Measurements from ENCODE around the gene TRAPPC1.
A peak's percentile ranks its signal among the peaks of the same experiment; 100 is the strongest.

Gene TRAPPC1

DNA sequence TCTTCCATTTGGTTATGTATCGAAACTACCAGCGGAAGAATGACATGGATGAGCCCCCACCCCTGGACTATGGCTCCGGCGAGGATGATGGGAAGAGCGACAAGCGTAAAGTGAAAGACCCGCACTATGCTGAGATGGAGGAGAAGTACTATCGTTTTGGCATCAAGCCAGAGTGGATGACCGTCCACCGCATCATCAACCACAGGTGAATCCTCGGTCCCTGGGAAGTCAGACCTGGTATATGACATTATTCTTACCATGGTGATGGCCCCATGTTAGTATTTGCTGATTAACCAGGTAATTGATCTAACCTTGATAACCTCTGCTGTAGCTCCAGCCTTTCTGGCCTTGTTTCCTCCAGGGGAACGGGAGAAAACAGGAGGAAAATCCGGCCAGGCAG is 34.7 kb downstream of the TRAPPC1 start:
- DNase-seq: no peak

DNA sequence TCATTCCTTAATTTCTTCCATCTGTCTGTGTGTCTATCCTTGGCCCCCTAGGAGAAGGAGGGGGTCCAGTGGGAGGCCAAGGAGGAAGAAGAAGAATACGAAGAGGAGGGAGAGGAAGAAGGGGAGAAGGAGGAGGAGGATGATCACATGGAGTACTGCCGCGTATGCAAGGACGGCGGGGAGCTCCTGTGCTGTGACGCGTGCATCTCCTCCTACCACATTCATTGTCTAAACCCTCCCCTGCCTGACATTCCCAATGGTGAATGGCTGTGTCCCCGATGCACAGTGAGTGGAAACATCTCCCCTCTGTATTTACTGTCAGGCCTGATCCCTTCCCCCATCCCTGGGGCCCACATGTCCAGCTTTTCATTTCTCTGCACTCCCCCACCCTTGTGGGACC is 36.9 kb downstream of the TRAPPC1 start:
- no peak for DNase-seq

DNA sequence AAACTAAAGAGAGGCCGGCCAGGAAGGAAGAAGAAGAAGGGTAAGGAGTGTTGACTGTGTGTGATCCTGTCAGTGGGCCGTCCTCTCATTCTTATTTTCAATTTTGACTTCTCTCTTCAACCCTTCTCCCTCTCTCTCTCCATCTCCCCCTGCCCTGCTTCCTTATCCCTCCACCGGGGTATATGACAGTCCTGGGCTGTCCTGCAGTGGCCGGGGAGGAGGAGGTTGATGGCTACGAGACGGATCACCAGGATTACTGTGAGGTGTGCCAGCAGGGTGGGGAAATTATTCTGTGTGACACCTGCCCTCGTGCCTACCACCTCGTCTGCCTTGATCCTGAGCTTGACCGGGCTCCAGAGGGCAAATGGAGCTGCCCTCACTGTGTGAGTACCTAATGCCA is 37.5 kb downstream of the TRAPPC1 start:
- no peak for DNase-seq

DNA sequence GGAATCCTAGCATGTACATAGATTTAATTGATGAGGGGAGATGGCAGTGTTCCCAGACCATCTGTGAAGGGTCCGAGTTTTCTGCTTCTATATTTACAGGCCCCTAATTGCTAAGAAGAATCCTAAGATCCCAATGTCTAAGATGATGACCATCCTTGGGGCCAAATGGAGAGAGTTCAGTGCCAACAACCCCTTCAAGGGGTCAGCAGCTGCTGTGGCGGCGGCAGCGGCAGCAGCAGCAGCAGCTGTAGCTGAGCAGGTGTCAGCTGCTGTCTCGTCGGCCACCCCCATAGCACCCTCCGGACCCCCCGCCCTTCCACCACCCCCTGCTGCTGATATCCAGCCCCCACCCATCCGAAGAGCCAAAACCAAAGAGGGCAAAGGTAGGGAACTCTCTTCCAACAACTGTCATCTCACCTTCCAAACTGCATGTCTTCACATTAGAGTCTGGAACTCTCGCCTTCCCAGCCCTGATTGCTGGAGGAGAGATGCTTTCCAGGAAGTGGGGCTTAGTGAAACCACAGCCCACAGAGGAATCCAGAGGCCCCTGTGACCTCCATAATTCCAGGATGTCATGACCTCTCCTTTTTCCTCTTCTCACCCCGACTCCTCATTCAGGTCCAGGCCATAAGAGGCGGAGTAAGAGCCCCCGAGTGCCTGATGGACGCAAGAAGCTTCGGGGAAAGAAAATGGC is 38.4 kb downstream of the TRAPPC1 start:
- no peak for DNase-seq

DNA sequence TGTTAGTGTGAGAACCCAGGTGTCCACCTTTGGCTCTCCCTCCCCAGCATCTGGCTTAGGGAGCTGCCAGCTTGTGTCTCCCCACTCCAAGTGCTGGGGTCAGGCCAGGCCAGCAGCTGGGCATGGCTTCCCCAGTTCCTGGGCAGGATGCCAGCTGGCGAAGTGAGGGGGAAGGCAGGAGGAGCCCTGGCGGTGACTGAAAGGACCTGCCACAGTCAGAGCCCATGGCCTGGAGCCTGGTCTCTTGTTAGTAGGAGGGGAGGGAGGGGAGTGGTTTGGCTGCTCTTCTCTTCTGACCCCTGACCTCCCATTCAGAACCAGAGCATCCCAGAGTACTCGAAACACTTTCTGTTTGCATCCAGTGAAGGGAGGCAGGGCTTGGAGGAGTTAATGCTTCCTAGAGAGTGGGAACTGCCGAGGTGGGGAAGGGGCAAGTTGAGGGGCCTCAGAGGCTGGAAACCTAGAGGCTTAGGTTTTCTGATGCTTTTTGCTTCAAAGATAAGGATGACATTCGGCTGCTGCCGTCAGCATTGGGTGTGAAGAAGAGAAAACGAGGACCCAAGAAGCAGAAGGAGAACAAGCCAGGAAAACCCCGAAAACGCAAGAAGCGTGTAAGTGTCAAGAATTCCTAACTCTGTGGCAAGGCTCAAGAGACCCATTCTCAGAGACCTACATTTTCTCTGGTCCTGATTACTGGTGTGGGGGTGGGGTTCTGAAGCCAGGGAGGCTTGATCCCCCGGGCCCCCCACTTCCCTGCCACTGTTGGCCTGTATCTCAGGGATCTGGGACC is 42.4 kb downstream of the TRAPPC1 start:
- DNase-seq: peak; percentile 97

DNA sequence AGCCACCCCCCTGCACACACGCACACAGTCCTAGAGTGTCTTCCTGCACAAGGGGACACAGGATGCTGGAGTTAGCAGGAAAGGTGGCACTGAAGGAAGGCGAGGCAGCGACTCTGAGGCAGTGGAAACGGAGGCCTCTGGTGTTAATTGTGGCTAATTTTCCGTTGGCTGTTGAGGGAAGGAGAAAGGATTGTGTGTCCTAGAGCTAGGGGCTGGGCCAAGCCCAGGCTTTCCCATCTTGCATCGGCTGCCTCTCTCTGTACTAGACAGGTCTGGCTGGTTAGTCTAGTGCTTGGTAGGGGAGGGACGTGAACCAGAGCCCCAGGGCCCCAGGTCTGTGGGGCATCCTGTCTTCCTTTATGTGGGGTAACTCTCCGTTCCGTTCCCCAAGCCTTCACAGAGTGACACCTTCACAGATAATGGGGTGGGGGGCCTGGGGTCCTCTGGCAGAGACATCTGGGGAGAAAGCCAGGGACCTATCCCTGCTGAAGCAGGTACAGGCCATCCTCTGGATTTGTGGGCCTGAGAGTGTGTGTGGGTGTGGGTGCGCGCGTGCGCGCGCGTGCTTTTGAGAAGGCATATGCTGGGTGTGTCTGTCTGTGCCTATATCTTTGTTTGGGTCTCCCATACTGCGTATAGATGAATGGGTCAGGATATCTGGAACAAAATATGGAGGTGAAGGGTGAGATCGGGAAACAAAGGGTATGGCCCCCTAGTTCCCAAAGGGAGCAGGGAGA is 43.4 kb downstream of the TRAPPC1 start, which contains the start of gene CHD3:
TSS of gene CHD3 (plus strand) at position 606 of the 737 bp plus-strand sequence. CDS start 212 bp downstream, outside the sequence.
- peak; percentile 30 for DNase-seq

DNA sequence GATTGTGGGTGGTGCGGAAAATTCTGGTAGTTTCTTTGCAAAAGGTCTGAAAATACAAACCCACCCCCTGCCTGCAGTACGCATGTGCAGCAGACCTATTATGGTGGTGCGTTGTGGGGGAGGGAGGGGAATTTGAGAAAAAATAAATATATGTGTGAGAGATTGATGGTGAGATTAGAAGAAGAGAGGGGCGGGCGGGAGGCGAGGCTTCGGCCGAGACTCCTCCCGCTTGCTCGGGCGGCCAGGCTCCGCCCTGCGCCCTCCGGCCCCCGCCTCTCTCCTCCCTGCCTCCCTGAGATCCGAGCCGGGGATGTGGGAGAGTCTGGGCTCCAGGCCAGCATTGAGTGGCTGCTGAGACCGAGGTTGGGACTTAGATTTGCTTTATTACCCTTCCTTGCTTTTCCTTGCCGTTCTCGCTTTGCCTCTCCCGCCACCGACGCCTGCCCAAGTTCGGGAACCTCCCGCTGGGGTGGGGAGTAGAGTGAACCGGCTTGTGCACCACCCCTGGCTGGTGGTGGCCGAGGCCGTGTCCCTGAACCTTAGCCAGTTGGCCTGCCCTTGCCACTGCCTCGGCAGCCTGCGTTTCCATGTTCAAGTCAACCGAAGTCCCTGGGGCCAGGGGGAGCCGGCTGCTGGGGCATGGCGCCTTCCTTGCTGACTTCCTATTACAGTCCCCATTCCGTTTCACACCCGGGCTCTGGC is 44.1 kb downstream of the TRAPPC1 start:
- peak; percentile 99 for DNase-seq

DNA sequence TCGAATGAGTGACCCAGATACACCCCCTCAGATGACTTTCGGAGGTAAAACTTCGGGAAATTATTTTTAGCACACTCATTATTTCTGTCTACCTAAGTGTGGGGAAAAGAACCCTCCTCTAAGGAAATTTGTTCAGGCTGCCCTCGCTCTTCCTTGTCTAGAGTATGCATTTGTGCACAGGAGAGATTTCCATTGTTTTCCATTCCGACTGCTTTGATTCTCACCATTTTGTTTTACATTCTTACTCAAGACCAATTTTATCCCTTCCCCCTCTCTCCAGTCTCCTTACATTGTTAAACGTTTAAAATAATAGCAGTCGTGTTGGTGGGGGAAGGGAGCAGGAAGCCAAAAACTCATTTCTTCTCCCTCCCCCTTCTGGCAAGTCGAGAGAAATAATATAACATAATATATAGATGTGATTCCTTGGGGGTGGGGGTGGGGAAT is 44.7 kb downstream of the TRAPPC1 start:
- no peak for DNase-seq

DNA sequence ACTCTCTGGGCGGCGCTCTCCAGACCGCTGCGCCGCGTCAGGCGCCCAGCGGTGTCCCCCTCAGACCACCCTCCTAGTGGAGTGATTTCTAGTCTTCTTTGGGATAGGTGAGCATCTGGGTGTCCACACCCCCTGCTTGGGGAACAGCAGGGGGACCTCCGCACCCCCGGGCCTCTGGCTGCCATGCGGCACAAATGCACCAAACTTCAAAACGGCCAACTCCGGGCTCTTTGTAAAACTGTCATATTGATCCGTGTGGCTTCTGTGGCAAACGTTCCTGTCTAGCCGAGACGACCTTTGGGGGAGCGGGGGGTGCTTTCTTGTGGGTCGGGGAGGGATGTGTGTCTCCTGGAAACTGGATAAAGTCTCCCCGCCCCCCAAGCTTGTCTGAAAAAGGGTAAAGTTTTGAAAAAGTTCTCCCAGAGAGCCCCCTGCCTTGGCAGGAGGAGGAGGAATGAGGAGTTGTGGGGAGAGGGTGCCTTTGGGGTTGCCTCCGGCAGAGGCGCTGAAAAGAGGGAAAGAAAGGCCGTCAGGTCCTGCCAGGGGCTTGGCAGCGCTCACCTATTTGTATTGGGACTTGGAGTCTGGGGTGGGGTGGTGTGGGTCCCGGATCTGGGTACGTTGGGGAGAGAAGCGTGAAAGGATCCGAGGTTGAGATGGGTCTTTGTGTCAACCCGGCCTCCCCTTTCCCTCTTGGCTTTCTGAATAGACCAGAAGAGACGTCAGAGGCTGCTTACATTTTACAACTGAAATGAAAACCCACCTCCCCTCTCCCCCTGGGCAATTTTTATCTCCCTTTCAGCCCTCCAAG is 45.3 kb downstream of the TRAPPC1 start:
- peak; percentile 59 for DNase-seq

DNA sequence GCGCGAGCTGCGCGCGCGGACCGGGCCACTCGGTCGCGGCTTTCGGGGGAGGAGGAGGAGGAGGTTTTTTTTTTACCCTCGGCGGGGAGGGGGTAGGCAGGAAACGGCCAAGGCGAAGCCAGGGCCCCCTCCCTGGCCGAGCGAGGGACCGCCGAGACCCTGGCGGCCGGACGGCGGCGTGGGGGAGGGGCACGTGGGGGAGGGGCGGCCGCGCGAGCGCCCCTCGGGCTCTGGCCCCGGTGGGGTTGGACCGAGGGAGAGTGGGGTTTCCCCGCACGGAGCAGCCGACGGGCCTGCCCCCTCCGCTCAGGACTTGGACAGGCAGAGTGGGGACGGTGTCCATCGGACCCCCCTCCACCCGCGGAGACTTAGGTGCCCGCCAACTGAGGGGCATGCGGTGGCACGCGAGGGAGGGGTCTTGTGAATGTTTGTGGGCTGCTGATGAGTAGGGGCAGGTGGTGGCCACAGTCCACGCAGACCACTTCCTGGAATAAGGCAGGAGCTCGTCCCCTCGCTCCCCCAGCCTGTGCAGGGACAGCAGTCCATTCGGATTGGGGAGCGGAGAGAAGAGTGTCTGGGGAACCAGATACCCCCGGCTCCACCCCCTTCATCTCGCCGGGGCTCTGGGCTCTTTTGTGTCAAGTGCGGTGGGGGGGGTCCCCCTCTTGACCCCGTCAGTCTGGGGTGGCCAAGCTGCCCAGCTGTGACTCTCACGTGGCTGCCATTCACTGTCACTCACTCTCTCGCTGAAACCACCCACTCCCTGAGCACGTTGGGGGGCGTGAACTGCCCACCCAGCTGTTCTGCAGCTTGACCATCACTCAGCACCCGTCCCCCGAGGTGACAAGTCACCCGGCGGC is 46.1 kb downstream of the TRAPPC1 start:
- DNase-seq: peak; percentile 86

DNA sequence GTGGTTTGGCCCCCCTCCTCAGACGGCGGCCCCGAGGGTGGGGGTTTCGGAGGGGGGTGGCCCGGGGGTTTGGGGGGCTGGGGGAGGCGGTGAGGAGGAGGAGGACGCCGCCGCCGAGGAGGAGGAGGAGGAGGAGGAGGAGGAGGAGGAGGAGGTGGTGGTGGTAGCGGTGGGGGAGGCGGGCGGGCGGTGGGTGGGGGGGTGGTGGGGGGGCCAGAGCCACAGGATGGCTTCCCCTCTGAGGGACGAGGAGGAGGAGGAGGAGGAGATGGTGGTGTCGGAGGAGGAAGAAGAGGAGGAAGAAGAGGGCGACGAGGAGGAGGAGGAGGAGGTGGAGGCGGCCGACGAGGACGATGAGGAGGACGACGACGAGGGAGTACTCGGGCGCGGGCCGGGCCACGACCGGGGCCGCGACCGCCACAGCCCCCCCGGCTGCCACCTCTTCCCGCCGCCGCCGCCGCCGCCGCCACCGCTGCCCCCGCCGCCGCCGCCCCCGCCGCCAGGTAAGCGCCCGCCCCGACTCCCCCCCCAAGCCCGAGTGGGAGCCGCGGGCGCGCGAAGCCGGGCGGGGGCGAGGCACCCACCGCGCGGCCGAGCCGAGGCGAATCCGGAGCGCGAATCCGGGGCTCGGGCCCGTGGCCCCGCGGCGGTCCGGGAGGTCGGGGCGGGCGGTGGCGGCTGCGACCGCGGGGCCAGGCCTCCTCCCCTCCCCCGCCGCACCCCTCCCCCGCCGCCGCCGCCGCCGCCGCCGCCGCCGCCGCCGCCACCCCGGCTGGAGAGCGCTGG is 47.0 kb downstream of the TRAPPC1 start:
- peak; percentile 52 for DNase-seq

DNA sequence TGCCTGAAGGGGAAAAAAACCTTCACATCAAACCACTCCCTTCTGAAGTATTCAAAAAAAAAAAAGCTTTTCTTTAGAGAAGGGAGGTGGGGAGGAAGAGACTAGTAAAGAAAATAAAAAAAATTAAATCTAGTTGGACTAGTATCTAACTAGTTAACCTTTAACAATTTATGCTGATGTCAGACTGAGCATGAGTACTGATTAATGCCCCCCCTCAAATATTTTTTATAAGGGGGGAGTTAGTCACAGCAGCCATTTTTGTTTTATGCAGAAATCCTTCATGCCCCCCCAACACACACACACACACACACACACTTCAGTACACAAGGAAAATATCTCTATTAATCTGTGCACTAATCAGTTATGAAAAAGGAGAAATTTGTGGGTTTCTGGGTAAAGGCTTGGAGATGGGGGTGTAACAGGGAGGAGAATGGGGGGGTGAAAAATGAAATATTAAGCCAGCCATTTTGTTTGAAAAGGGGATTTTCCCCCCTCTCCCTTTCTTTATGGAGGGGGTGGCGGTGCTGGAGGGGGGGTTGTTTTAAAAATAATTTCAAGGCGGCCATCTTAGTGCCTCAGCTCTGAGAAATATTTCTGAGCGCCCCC is 47.9 kb downstream of the TRAPPC1 start:
- DNase-seq: peak; percentile 72

DNA sequence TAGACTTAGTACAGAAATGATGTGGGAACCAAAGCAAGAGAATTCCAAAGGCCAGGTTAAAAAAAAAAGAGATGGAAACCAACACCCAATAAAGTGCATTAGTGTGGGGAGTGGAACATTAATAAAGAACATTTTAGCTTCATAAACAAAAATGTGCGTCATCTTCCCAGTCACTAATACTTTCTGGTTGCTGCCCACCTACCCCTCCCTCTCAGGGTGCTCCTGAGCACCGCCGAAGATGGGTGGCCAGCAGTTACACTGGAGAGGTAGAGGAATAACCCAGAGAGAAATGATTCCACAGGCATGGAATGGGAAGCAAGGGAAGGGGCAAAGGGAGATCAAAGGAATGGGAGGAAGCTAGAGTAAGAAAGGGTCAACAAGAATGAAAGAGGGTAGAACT is 49.1 kb downstream of the TRAPPC1 start:
- no peak for DNase-seq

DNA sequence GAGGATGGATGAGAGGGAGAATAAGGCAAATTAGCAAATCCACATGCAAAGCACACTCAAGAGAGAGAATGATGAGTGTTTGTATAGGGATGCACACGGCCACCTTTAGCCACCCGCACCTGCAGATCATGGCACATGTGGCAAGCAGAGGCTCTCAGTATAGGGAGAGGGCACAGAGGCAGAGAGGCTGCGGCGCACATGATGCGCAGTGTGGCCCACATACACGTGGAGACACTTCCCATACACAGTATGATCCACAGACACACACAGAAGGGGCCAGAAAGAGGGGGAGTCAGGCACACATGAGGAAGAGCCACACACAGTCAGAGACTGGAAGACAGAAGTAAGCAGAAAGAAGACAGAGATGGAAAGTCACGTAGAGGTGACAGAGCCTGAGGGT is 49.7 kb downstream of the TRAPPC1 start:
- no peak for DNase-seq

DNA sequence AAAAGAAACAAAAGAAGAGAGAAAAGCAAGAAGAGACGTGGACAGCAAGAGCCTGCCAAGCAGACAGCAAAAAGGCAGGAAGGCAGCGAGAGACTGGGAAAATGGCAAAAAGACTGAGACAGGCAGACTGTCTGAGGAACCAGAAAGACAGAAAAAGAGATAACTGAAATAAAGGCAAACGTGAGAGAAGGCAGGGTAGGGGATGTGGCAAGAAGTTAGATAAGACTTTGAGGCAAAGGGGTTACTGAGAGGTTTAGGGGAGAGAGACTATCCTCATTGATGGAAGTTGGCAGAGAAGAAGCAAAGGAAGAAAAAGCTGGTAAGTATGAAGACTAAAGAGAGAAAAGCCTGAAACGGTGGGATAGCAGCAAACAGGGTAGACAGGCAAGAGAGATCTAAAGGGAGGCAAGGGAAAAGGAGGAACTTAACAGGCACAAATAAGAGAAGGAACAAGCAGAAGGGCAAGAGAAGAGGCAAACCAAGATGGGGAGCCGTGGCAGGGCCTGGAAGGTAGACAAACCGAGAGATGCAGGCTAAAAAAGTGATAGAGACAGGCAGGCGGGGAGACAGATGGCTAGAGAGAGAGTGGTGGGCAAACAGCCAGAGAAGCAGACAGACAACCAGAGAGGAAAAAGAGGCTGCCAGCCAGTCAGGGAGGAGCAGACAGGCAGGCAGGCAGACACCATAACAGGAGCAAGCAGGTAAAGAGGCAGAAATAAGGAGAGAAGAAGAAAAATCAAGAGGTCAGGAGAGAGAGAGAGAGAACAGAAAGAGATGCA is 50.3 kb downstream of the TRAPPC1 start:
- peak; percentile 60 for DNase-seq

Measured in hematopoietic multipotent progenitor cell treated with erythropoietin and hydrocortisone succinate and interleukin-3 and kit ligand, for 4 days (in vitro differentiated cells).